ENCODE measurements around the gene STX18. TPM values are rescaled to one million over a fixed set of nuclear protein-coding genes. Genes with fewer than 3 reads are reported as not detected.

The STX18 gene
- total and polyA plus RNA-seq, 2 donors (not counting 3 experiments of a cell fraction or from before 2014, with no cell fraction given): 30.7 to 31.2 TPM

GRCh38 chr4:4396628-4397440 lies 145.0 kb downstream of the STX18 start:
- POLR2A ChIA-PET: interaction anchor here (0.7 kb wide), 1 partner anchor 199 kb away, joined by 5 read pairs; no protein-coding TSS in a partner anchor
- CTCF ChIA-PET: no interaction called here
- Histone ChIP-seq H3K4me2 (ENCODE audit: insufficient read depth, low read length) (no peak overlapping the region), H3K79me2 (ENCODE audit: control insufficient read depth, insufficient read depth, low read length) (no peaks in the 10 kb centered on the region), H3K27ac (ENCODE audit: insufficient read depth, low read depth, low read length) (no peak overlapping the region), H3K9me1 (replicated peaks; ENCODE audit: control insufficient read depth, extremely low read depth, insufficient read depth, low read length) (no peaks in the 10 kb centered on the region), H3K9me3 (replicated peaks; ENCODE audit: control insufficient read depth, insufficient read depth, low read length) (no peaks in the 10 kb centered on the region), H3K4me3 (replicated peaks in 1 of 3; ENCODE audit: insufficient read depth in 1 of 3, low read depth in 1 of 3, low read length in 3 of 3) (no peak overlapping the region), H4K20me1 (replicated peaks; ENCODE audit: control insufficient read depth, extremely low read depth, insufficient read depth, low read length) (no peaks in the 10 kb centered on the region), H3K36me3 (ENCODE audit: control insufficient read depth in 2 of 2, extremely low read depth in 1 of 2, insufficient read depth in 2 of 2, low read length in 2 of 2) (no peaks in the 10 kb centered on the region), H3K27me3 (ENCODE audit: control insufficient read depth in 2 of 2, insufficient read depth in 2 of 2, low read length in 2 of 2) (peaks cover 4 to 9% of the 10 kb centered on the region in 2 experiments), H2AFZ (ENCODE audit: low read depth, low read length) (no peak overlapping the region), H3K4me1 (ENCODE audit: control insufficient read depth, extremely low read depth, insufficient read depth, low read length) (no peaks in the 10 kb centered on the region), H3K9ac (replicated peaks; ENCODE audit: extremely low read depth, insufficient read depth, low read length) (no peak overlapping the region)
- DNase-seq (ENCODE audit: low read depth, low spot score): no peak
- dilution Hi-C loops (cut with MboI; ENCODE audit: extremely low pct_ligation_motif_present, low sequenced_read_pairs) (no loop called here), intact Hi-C loops (cut with micrococcal nuclease) (no loop called here)
- no peak for FAIRE-seq
- BruUV-seq (replicated peaks): no TSS peak
- TF ChIP-seq EZH2 (IDR thresholded peaks at IDR 0.05; ENCODE audit: borderline replicate concordance, low read depth, low read length, severe bottlenecking): no peak
- no peak for TF ChIP-seq POLR2A (IDR thresholded peaks at IDR 0.05; ENCODE audit: low read depth, low read length)
- no peak for TF ChIP-seq FOS (IDR thresholded peaks at IDR 0.05; ENCODE audit: borderline replicate concordance, insufficient read depth, low read length)
- TF ChIP-seq MYC (IDR thresholded peaks at IDR 0.05; ENCODE audit: low read depth, low read length): no peak
- TF ChIP-seq JUN (IDR thresholded peaks at IDR 0.05; ENCODE audit: borderline replicate concordance, insufficient read depth, insufficient read length, low read depth): no peak
- TF ChIP-seq POLR2AphosphoS5 (IDR thresholded peaks at IDR 0.05; ENCODE audit: insufficient read depth, low read depth, low read length): no peak
- TF ChIP-seq MAX (IDR thresholded peaks at IDR 0.05; ENCODE audit: insufficient read depth, insufficient read length): no peak
- no peak for TF ChIP-seq GATA2 (IDR thresholded peaks at IDR 0.05; ENCODE audit: insufficient read depth, insufficient read length, low read depth, low read length)
- TF ChIP-seq CTCF (IDR thresholded peaks at IDR 0.05; ENCODE audit: extremely low read depth in 1 of 2, insufficient read depth in 1 of 2, low read depth in 1 of 2, low read length in 2 of 2): no peak
